Astrocyte (in vitro differentiated cells and primary cell): ENCODE data around the gene HSD3B2. TPM values are rescaled to one million over a fixed set of nuclear protein-coding genes. Genes with fewer than 3 reads are reported as not detected.

Source experiments
- DNase-seq: peaks from one replicate; pipeline ENCODE4 v3.0.0-alpha.2; 2010; ENCODE audit warnings: low read depth
- FAIRE-seq: peaks from 2 replicates; lab custom pipeline; 2011; peaks lifted over from hg19 to GRCh38; lab: Jason Lieb, UNC
- H2AFZ ChIP-seq: 2 replicates; pipeline ENCODE4 v1.6.0; 2012; ENCODE audit warnings: low read depth, low read length, inconsistent platforms
- H3K27ac ChIP-seq: 2 replicates; pipeline ENCODE4 v1.5.1; 2011; ENCODE audit warnings: low read depth, low read length, inconsistent platforms
- H3K27me3 ChIP-seq: 2 replicates; pipeline ENCODE4 v1.6.0; 2011; ENCODE audit warnings: low read length, inconsistent platforms; ENCODE audit not compliant: insufficient read depth
- H3K36me3 ChIP-seq: 2 replicates; pipeline ENCODE4 v1.5.1; 2011; ENCODE audit warnings: low read length, inconsistent platforms; ENCODE audit not compliant: insufficient read depth
- H3K4me1 ChIP-seq: 2 replicates; pipeline ENCODE4 v1.5.1; 2011; ENCODE audit warnings: low read length, inconsistent platforms; ENCODE audit not compliant: insufficient read depth
- H3K4me2 ChIP-seq: 2 replicates; pipeline ENCODE4 v1.6.0; 2012; ENCODE audit warnings: low read length, inconsistent platforms
- H3K4me3 ChIP-seq: 2 replicates; pipeline ENCODE4 v1.5.1; 2011; ENCODE audit warnings: low read depth, mild to moderate bottlenecking, low read length, inconsistent platforms; ENCODE audit not compliant: insufficient read depth
- H3K79me2 ChIP-seq: 2 replicates; pipeline ENCODE4 v1.6.0; 2012; ENCODE audit warnings: mild to moderate bottlenecking, low read length, inconsistent platforms; ENCODE audit not compliant: insufficient read depth
- H3K9ac ChIP-seq: 2 replicates; pipeline ENCODE4 v1.6.0; 2012; ENCODE audit warnings: mild to moderate bottlenecking, low read length, inconsistent platforms
- H3K9me3 ChIP-seq: 2 replicates; pipeline ENCODE4 v1.5.1; 2012; ENCODE audit warnings: low read depth, mild to moderate bottlenecking, low read length, inconsistent platforms; ENCODE audit not compliant: insufficient read depth
- H4K20me1 ChIP-seq: 2 replicates; pipeline ENCODE4 v1.6.0; 2012; ENCODE audit warnings: low read length, inconsistent platforms; ENCODE audit not compliant: insufficient read depth
- H3K27ac Mint-ChIP-seq: one replicate; pipeline ENCODE4 v1.8.0; 2021; ENCODE audit warnings: mild to moderate bottlenecking, mixed read lengths; ENCODE audit not compliant: unreplicated experiment
- H3K27me3 Mint-ChIP-seq: one replicate; pipeline ENCODE4 v1.8.0; 2021; ENCODE audit warnings: low read depth, mixed read lengths; ENCODE audit not compliant: unreplicated experiment
- H3K36me3 Mint-ChIP-seq: one replicate; pipeline ENCODE4 v1.8.0; 2021; ENCODE audit warnings: low read depth, mixed read lengths; ENCODE audit not compliant: unreplicated experiment
- H3K4me1 Mint-ChIP-seq: one replicate; pipeline ENCODE4 v1.8.0; 2021; ENCODE audit warnings: low read depth, mixed read lengths; ENCODE audit not compliant: unreplicated experiment
- H3K4me3 Mint-ChIP-seq: one replicate; pipeline ENCODE4 v1.8.0; 2021; ENCODE audit warnings: mild to moderate bottlenecking, moderate library complexity, mixed read lengths; ENCODE audit not compliant: unreplicated experiment
- H3K9me3 Mint-ChIP-seq: one replicate; pipeline ENCODE4 v1.8.0; 2021; ENCODE audit warnings: mild to moderate bottlenecking, mixed read lengths; ENCODE audit not compliant: unreplicated experiment
- CTCF ChIP-seq: IDR thresholded peaks from 2 replicates; pipeline ENCODE4 v1.5.1; 2011; ENCODE audit warnings: low read depth, mild to moderate bottlenecking, inconsistent platforms, low read length, moderate library complexity; ENCODE audit not compliant: insufficient read depth
- EZH2 ChIP-seq: IDR thresholded peaks from 2 replicates; pipeline ENCODE4 v1.6.1; 2012; ENCODE audit warnings: mild to moderate bottlenecking, low read length, inconsistent platforms; ENCODE audit not compliant: insufficient read depth
- total RNA-seq: library from RNA; stranded (reverse); gene quantifications from 2 replicates; pipeline ENCODE4 v1.2.1, GENCODE V29; 2021

The HSD3B2 gene
- total RNA-seq, 1 donor from 2014 or later, result not detected

GRCh38 chr1:119379117-119379516, 35.8 kb upstream of the HSD3B2 start:
- Histone ChIP-seq H2AFZ (no peak overlapping the region), H3K27ac (no peak overlapping the region), H3K4me2 (no peak overlapping the region), H3K79me2 (no peaks in the 10 kb centered on the region), H3K9ac (no peak overlapping the region), H3K4me1 (no peaks in the 10 kb centered on the region), H3K27me3 (no peaks in the 10 kb centered on the region), H3K36me3 (no peaks in the 10 kb centered on the region), H3K4me3 (no peak overlapping the region), H3K9me3 (no peaks in the 10 kb centered on the region), H4K20me1 (no peaks in the 10 kb centered on the region)
- FAIRE-seq, result no peak
- peaks cover 9% of the 10 kb centered on the region for H3K4me1 Mint-ChIP-seq
- no peak overlapping the region for H3K27ac Mint-ChIP-seq
- no peaks in the 10 kb centered on the region for H3K9me3 Mint-ChIP-seq
- no peak overlapping the region for H3K4me3 Mint-ChIP-seq
- DNase-seq, result no peak
- peaks cover 4% of the 10 kb centered on the region for H3K27me3 Mint-ChIP-seq
- TF ChIP-seq EZH2 (no peak), CTCF (no peak)
- no peaks in the 10 kb centered on the region for H3K36me3 Mint-ChIP-seq

- no peaks in the 10 kb centered on the region for H3K9me3 Mint-ChIP-seq
- H3K36me3 Mint-ChIP-seq, result no peaks in the 10 kb centered on the region
- Histone ChIP-seq H4K20me1 (no peaks in the 10 kb centered on the region), H3K4me3 (no peak overlapping the region), H3K27ac (no peak overlapping the region), H3K4me2 (no peak overlapping the region), H3K9ac (no peak overlapping the region), H3K27me3 (no peaks in the 10 kb centered on the region), H3K36me3 (no peaks in the 10 kb centered on the region), H3K79me2 (no peaks in the 10 kb centered on the region), H3K4me1 (no peaks in the 10 kb centered on the region), H2AFZ (no peak overlapping the region), H3K9me3 (no peaks in the 10 kb centered on the region)
- H3K27me3 Mint-ChIP-seq, result peaks cover 8% of the 10 kb centered on the region
- H3K27ac Mint-ChIP-seq, result no peak overlapping the region
- H3K4me1 Mint-ChIP-seq, result no peaks in the 10 kb centered on the region
- no peak for TF ChIP-seq CTCF
- no peak for TF ChIP-seq EZH2
- DNase-seq, result no peak
- H3K4me3 Mint-ChIP-seq, result no peak overlapping the region
- FAIRE-seq, result no peak
Measured at GRCh38 chr1:119380304-119380703, 34.6 kb upstream of the HSD3B2 start.

GRCh38 chr1:119380983-119381662, 33.8 kb upstream of the HSD3B2 start:
- Mint-ChIP-seq H3K36me3 (no peaks in the 10 kb centered on the region), H3K4me3 (no peak overlapping the region), H3K9me3 (no peaks in the 10 kb centered on the region), H3K4me1 (no peaks in the 10 kb centered on the region), H3K27ac (no peak overlapping the region), H3K27me3 (peaks cover 8% of the 10 kb centered on the region)
- Histone ChIP-seq H3K4me2 (no peak overlapping the region), H2AFZ (no peak overlapping the region), H3K4me3 (no peak overlapping the region), H3K4me1 (no peaks in the 10 kb centered on the region), H3K27ac (no peak overlapping the region), H3K36me3 (no peaks in the 10 kb centered on the region), H3K9me3 (no peaks in the 10 kb centered on the region), H3K27me3 (no peaks in the 10 kb centered on the region), H4K20me1 (no peaks in the 10 kb centered on the region), H3K9ac (no peak overlapping the region), H3K79me2 (no peaks in the 10 kb centered on the region)
- TF ChIP-seq CTCF (no peak), EZH2 (no peak)
- no peak for FAIRE-seq
- no peak for DNase-seq
